Measurements from ENCODE around the gene TMEM130. TPM values are rescaled to one million over a fixed set of nuclear protein-coding genes. Genes with fewer than 3 reads are reported as not detected.

Gene TMEM130
- total and polyA plus RNA-seq, 9 of the 15 experiments (the other 6 are each of a cell fraction or from before 2014, with no cell fraction given), result 0.07 TPM; not detected in 8

DNA sequence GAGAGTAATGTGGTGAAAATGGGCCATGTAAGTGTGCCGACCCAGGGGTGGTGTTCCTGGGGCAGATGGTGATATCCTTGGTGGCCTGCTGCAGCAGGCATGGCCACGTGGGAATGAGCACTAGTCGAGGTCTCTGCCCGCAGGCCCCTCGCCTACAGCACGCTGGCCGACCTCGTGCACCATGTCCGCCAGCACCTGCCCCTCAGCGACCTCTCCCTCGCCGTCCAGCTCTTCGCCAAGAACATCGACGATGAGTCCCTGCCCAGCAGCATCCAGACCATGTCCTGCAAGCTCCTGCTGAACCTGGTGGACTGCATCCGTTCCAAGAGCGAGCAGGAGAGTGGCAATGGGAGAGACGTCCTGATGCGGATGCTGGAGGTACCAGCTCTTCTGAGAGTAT is 38.8 kb upstream of the TMEM130 start:
- Histone ChIP-seq H3K79me2 (ENCODE audit: control insufficient read depth, insufficient read depth, low read length) (no peaks in the 10 kb centered on the region), H3K9ac (ENCODE audit: insufficient read depth in 1 of 2, low read depth in 2 of 2, low read length in 2 of 2) (no peak overlapping the region), H2AFZ (ENCODE audit: low read depth, low read length) (no peak overlapping the region), H3K4me1 (replicated peaks in 1 of 2; ENCODE audit: control insufficient read depth in 2 of 2, insufficient read depth in 2 of 2, low read length in 2 of 2) (no peaks in the 10 kb centered on the region), H3K9me3 (replicated peaks; ENCODE audit: control insufficient read depth, insufficient read depth, low read depth, low read length) (no peaks in the 10 kb centered on the region), H3K4me3 (no peak overlapping the region), H3K27ac (ENCODE audit: extremely low read depth, low read depth, low read length) (no peak overlapping the region), H4K20me1 (replicated peaks; ENCODE audit: control insufficient read depth, insufficient read depth, low read length) (no peaks in the 10 kb centered on the region), H3K27me3 (ENCODE audit: control insufficient read depth in 2 of 2, insufficient read depth in 2 of 2, low read length in 2 of 2) (no peaks in the 10 kb centered on the region), H3K36me3 (ENCODE audit: control insufficient read depth, insufficient read depth, low read length) (peaks cover 94% of the 10 kb centered on the region), H3K9me1 (ENCODE audit: control insufficient read depth, insufficient read depth, low read length) (no peaks in the 10 kb centered on the region), H3K4me2 (ENCODE audit: insufficient read depth, low read length) (no peak overlapping the region)
- FAIRE-seq (no peak), DNase-seq (ENCODE audit: extremely low read depth in 1 of 4, low spot score in 3 of 4) (no peak), ATAC-seq (no peak)
- ChIA-PET CTCF (ENCODE audit: low intra/inter-chr PET ratio) (no interaction called here), POLR2A (interaction anchor here (0.6 to 1.6 kb wide), 5 partner anchors 8 to 43 kb away, joined by 3 to 5 read pairs (median 3); no protein-coding TSS in a partner anchor)
- intact Hi-C loops (cut with micrococcal nuclease) (no loop called here), in situ Hi-C loops (cut with MboI) (no loop called here)
- WGBS (ENCODE audit: insufficient coverage, low coverage, missing lambda C conversion rate), result 96% methylated on average over 19 of the region's 19 CpGs
- no TSS peak for BruUV-seq (replicated peaks)
- TF ChIP-seq DMBX1 (CRISPR knock-in tag; IDR thresholded peaks at IDR 0.05; ENCODE audit: borderline replicate concordance), result no peak
- TF ChIP-seq FOXK2 (conservative IDR thresholded peaks at IDR 0.05 in 1 of 2, IDR thresholded peaks at IDR 0.05 in 1 of 2; ENCODE audit: low read depth in 2 of 2), result no peak
- peak; percentile 35; the same call in 1 of the 2 replicates for TF ChIP-seq POLR2G (IDR thresholded peaks at IDR 0.05; ENCODE audit: low read depth, low read length)
- no peak for TF ChIP-seq STAG1 (CRISPR knock-in tag; IDR thresholded peaks at IDR 0.05; ENCODE audit: borderline replicate concordance)
- TF ChIP-seq, protein P1, sequence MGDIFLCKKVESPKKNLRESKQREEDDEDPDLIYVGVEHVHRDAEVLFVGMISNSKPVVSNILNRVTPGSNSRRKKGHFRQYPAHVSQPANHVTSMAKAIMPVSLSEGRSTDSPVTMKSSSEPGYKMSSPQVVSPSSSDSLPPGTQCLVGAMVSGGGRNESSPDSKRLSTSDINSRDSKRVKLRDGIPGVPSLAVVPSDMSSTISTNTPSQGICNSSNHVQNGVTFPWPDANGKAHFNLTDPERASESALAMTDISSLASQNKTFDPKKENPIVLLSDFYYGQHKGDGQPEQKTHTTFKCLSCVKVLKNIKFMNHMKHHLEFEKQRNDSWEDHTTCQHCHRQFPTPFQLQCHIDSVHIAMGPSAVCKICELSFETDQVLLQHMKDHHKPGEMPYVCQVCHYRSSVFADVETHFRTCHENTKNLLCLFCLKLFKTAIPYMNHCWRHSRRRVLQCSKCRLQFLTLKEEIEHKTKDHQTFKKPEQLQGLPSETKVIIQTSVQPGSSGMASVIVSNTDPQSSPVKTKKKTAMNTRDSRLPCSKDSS (IDR thresholded peaks at IDR 0.05; ENCODE audit: low read depth, partially characterized antibody), result no peak

All from K562 (cell line).